GM21390 (cell line): Measurements from ENCODE around the gene CNGB1.
"Not testable (repeated sequence)": the region's sequence is repeated elsewhere in the genome, so short reads cannot be mapped to it uniquely, and the experiment has no call there.

Source experiments
- ATAC-seq: cut with Tn5 transposase; IDR thresholded peaks from one replicate; pipeline ENCODE4 v1.9.1; 2021; ENCODE audit not compliant: unreplicated experiment

Gene CNGB1

GRCh38 chr16:57970970-57971369 lies at the start of gene CNGB1:
Gene CNGB1 (minus strand): TSS chr16:57971128. CDS start chr16:57967286, 3,842 bp downstream.
- no peak for ATAC-seq

- no peak for ATAC-seq
Measured at GRCh38 chr16:58019866-58020538, 49.1 kb upstream of the CNGB1 start.

GRCh38 chr16:58018803-58019202 lies 47.9 kb upstream of the CNGB1 start:
- no peak for ATAC-seq

GRCh38 chr16:58016840-58017446 lies 46.0 kb upstream of the CNGB1 start:
- no peak for ATAC-seq

- ATAC-seq, result no peak
Measured at GRCh38 chr16:58013201-58013956, 42.5 kb upstream of the CNGB1 start.

GRCh38 chr16:58012481-58012880 lies 41.6 kb upstream of the CNGB1 start:
- no peak for ATAC-seq

- ATAC-seq, result no peak
Measured at GRCh38 chr16:58011652-58012051, 40.7 kb upstream of the CNGB1 start.

GRCh38 chr16:58010886-58011285 lies 40.0 kb upstream of the CNGB1 start:
- no peak for ATAC-seq

- no peak for ATAC-seq
Measured at GRCh38 chr16:58009856-58010416, 39.0 kb upstream of the CNGB1 start.

GRCh38 chr16:58004736-58005135 lies 33.8 kb upstream of the CNGB1 start:
- not testable (repeated sequence) for ATAC-seq

- ATAC-seq, result no peak
Measured at GRCh38 chr16:58002936-58003335, 32.0 kb upstream of the CNGB1 start.

GRCh38 chr16:58002416-58002800 lies 31.5 kb upstream of the CNGB1 start:
- ATAC-seq, result no peak

- no peak for ATAC-seq
Measured at GRCh38 chr16:58001781-58002415, 31.0 kb upstream of the CNGB1 start.

- peak; percentile 76 for ATAC-seq
Measured at GRCh38 chr16:58000706-58001676, 30.1 kb upstream of the CNGB1 start, which contains the start of gene USB1. Gene USB1 (plus strand): TSS chr16:58001407. CDS start chr16:58001484, 77 bp downstream.

- ATAC-seq, result peak; percentile 20
Measured at GRCh38 chr16:57999971-58000705, 29.2 kb upstream of the CNGB1 start, which contains the start of gene ZNF319. Gene ZNF319 (minus strand): TSS chr16:58000672. CDS start chr16:57998265, 2,407 bp downstream.

- no peak for ATAC-seq
Measured at GRCh38 chr16:57999366-57999970, 28.5 kb upstream of the CNGB1 start.

- no peak for ATAC-seq
Measured at GRCh38 chr16:57998992-57999365, 28.1 kb upstream of the CNGB1 start.

GRCh38 chr16:57998486-57998885 lies 27.6 kb upstream of the CNGB1 start:
- ATAC-seq, result no peak
